Motor neuron (in vitro differentiated cells): ENCODE data around the gene PDE4B. TPM values are rescaled to one million over a fixed set of nuclear protein-coding genes. Genes with fewer than 3 reads are reported as not detected.
A peak's percentile ranks its signal among the peaks of the same experiment; 100 is the strongest.
"Not testable (repeated sequence)": the region's sequence is repeated elsewhere in the genome, so short reads cannot be mapped to it uniquely, and the experiment has no call there.

ENCODE experiments used
- ATAC-seq, 8 experiments: fragments of 200-7000 bp; cut with Tn5 transposase; replicated peaks in 6 of 8; 2 replicates each; pipeline ENCODE4 v1.8.0; 2021; ENCODE audit warnings: mild to moderate bottlenecking in 8 of 8, moderate library complexity in 8 of 8
- H3K27ac ChIP-seq, 2 donors: fragments of 250-450 bp; sonication (Bioruptor Pico); 2 replicates each; pipeline ENCODE4 v1.9.0; 2021; ENCODE audit warnings: antibody characterized with exemption in 2 of 2, mild to moderate bottlenecking in 2 of 2, moderate library complexity in 1 of 2
- H3K4me1 ChIP-seq, 2 donors: fragments of 250-450 bp; sonication (Bioruptor Pico); replicated peaks in 1 of 2; 2 replicates each; pipeline ENCODE4 v1.6.1; 2021; ENCODE audit warnings: antibody characterized with exemption in 2 of 2, mild to moderate bottlenecking in 2 of 2, moderate library complexity in 1 of 2
- H3K4me3 ChIP-seq, 5 donors: fragments of 250-450 bp; sonication (Bioruptor Pico); 2 replicates each; pipeline ENCODE4 v1.9.0; 2021; ENCODE audit warnings: antibody characterized with exemption in 5 of 5, mild to moderate bottlenecking in 5 of 5, moderate library complexity in 4 of 5
- WGBS, 10 experiments: fragments of 450-650 bp; shearing (Covaris generic); methylation state at CpG; one replicate each; pipeline ENCODE4 v1.0.0; 2022; 5-methylcytosine and 5-hydroxymethylcytosine counted together
- in situ Hi-C, 9 experiments: fragments of 400-800 bp; cut with MboI; loops; one replicate each; pipeline ENCODE4 v1.15.0; 2021; ENCODE audit warnings: low sequenced_read_pairs in 9 of 9, low pct_unique_long_range_greater_than_20kb in 2 of 9; ENCODE audit not compliant: unreplicated experiment in 9 of 9
- total RNA-seq, 8 experiments: library from RNA; unstranded; fragments of 300-600 nt; gene quantifications; 2 replicates each; pipeline versions ENCODE4 v1.2.3 to v1.2.4, GENCODE V29; 2022

The PDE4B gene
- total RNA-seq, 8 experiments from 2014 or later, result 13.9 to 63.1 (median 43.3) TPM

- H3K27ac ChIP-seq, H3K4me3 ChIP-seq, ATAC-seq, in situ Hi-C loops, H3K4me1 ChIP-seq: not testable (repeated sequence)
- 43 to 100% (median 84%) methylated on average over 1 to 2 of the region's 4 CpGs; no CpG with 5 or more reads in 4 of the 10 experiments for WGBS, 10 experiments
Measured at GRCh38 chr1:66067219-66067618, 274.5 kb downstream of the PDE4B start.

DNA sequence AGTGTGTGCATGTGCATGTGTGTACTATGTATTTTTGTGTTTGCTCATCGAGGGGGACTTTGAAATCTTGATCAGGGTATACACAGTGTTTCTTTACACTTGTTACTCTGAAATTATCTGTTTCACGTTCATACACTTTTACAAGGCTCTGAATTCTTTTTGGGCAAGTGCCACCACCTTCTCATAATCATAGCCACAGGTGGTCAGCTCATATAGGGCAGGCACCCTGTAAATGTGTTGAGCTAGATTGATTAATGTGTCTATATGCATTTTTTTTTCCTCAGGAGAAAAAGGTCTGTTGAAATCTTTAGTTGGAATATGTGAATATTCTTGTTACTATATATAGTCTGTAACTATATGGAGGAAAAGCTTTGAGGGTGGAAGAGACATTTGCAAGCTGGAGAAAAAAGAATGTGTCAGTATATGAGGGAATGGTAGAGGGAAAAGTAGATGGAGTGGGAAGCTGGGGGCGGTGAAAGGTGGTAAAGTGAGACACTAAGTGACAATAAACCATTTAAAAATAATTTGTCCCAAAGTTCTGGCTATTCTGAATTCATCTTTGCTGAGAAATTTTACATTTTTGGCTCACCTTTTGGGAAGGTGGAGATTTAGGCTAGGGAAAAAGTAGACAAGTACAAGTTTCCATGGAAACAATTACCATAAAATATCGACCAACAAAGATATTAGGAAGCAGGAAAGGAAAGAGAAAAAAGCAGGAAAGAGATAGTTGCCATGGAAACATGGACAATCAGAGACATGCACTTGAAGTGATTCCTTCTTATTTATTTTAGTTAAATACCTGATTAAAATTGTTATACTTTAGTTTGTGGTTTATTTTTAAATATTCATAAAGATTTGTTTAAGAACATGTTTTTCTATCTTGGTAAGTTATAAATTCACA is 277.5 kb downstream of the PDE4B start:
- Histone ChIP-seq H3K27ac (no peak overlapping the region), H3K4me3 (no peak overlapping the region), H3K4me1 (no peaks in the 10 kb centered on the region)
- WGBS, 10 experiments, result 0 to 92% (median 76%) methylated on average over 2 to 4 of the region's 4 CpGs
- peak in 3 of 8 experiments; percentile 86 to 91 (median 90) for ATAC-seq
- in situ Hi-C loops, result no loop called here

- 0 to 100% (median 86%) methylated on average over 1 to 2 of the region's 2 CpGs; no CpG with 5 or more reads in 1 of the 10 experiments for WGBS, 10 experiments
- peak in 1 of 8 experiments; percentile 24 for ATAC-seq
- in situ Hi-C loops, result no loop called here
- H3K4me1 ChIP-seq, result no peaks in the 10 kb centered on the region
- H3K4me3 ChIP-seq, result no peak overlapping the region
- H3K27ac ChIP-seq, result no peak overlapping the region
Measured at GRCh38 chr1:66073388-66073787, 280.7 kb downstream of the PDE4B start.

DNA sequence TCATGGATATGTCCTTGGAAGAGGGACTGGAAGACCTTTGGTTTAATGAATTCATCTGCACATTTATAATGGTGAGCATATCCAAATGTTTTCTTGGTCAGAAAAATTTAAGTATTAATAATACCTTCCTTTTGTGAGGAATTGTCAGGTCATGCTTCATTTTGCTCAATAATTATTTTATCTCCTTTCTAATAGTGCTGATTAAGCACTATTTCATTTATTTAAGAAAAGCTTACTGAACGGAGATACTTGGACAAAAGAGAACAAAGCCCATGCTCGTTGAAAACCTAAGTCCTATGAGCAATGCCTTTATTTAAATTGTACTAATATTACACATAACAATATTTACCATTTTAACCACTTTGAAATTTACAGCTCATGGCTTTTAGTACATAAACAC is 281.5 kb downstream of the PDE4B start:
- WGBS, 10 experiments, result 38 to 100% (median 83%) methylated on average over 1 to 2 of the region's 2 CpGs
- Histone ChIP-seq H3K4me1 (no peaks in the 10 kb centered on the region), H3K27ac (no peak overlapping the region), H3K4me3 (no peak overlapping the region)
- ATAC-seq, result no peak
- in situ Hi-C loops, result no loop called here

- 41 to 94% (median 88%) methylated on average over 2 to 6 of the region's 6 CpGs for WGBS, 10 experiments
- ATAC-seq, result peak in 3 of 8 experiments; percentile 60 to 81 (median 78)
- Histone ChIP-seq H3K4me3 (no peak overlapping the region), H3K4me1 (peaks cover 4 to 6% of the 10 kb centered on the region in 2 donors), H3K27ac (no peak overlapping the region)
- in situ Hi-C loops, result no loop called here
Measured at GRCh38 chr1:66078412-66078811, 285.7 kb downstream of the PDE4B start.

- peaks cover 4 to 11% of the 10 kb centered on the region in 2 donors for H3K4me1 ChIP-seq
- 14 to 100% (median 38%) methylated on average over 1 to 3 of the region's 3 CpGs for WGBS, 10 experiments
- H3K27ac ChIP-seq, result no peak overlapping the region
- no peak overlapping the region for H3K4me3 ChIP-seq
- in situ Hi-C loops, result no loop called here
- peak in 5 of 8 experiments; percentile 80 to 91 (median 86) for ATAC-seq
Measured at GRCh38 chr1:66083003-66083402, 290.3 kb downstream of the PDE4B start.

DNA sequence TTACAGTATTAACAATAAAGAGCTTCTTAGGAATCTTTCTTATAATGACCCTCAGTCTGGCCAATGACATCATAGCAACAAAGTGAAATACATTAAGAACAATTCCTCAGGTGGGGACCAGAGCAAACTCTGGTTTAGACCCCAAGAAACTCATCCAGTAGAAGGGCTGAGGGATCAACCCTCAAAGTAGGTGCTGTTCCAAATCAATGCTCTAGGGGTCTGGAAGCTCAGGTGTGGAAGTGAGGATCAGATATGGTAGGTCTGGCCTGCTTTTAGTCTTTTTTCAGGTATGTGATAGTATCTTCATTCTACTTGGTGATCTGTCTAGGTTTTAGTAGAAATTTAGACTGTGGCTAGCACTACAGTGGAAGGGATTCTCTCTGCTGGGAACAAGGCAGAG is 291.7 kb downstream of the PDE4B start:
- Histone ChIP-seq H3K27ac (no peak overlapping the region), H3K4me3 (no peak overlapping the region), H3K4me1 (peaks cover 4 to 11% of the 10 kb centered on the region in 2 donors)
- no peak for ATAC-seq
- in situ Hi-C loops, result no loop called here

DNA sequence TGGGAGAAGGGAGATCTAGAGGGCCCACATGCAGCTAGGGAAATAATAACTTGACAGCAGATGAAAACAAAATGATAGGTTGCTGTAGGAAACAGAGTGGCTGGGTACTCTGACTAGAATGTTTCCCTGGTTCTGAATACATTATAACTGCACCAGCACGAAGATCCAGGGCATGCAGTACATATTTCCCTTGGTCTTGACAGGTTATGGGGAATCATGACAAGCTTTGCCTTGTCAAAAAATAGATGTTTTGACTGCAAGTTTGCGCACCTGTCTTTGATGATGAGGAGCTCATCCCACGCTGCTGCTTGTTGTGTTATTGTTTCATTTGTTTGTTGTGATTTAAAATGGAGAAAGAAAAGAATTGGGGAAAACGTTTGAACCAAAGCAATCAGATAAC is 292.9 kb downstream of the PDE4B start:
- no peak for ATAC-seq
- Histone ChIP-seq H3K4me3 (no peak overlapping the region), H3K4me1 (peaks cover 4 to 11% of the 10 kb centered on the region in 2 donors), H3K27ac (no peak overlapping the region)
- in situ Hi-C loops, result no loop called here
- WGBS, 10 experiments, result 35 to 75% (median 59%) methylated on average over 2 to 4 of the region's 4 CpGs; no CpG with 5 or more reads in 2 of the 10 experiments

DNA sequence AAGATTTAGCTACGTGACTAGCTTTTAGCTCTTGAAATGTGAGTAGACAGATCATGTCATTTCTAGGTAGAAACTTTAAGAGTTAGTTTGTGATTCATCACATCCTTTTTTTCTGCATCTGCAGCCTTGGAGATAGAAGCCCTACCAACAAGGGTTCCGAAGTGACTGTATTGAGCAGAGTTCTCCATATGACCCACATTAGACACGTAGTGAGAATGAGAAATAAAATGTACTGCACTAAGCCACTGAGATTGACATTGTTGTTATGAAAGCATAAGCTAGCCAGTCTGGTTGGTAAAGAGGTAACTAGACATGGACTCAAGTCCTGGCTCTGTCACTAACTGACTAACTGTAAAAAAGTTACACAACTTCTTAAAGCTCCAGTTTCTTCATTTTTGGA is 296.1 kb downstream of the PDE4B start:
- ATAC-seq, result no peak
- in situ Hi-C loops, result no loop called here
- Histone ChIP-seq H3K27ac (no peak overlapping the region), H3K4me3 (no peak overlapping the region), H3K4me1 (peaks cover 8 to 9% of the 10 kb centered on the region in 2 donors)
- 11 to 88% (median 80%) methylated on average over 1 to 3 of the region's 3 CpGs for WGBS, 10 experiments

- in situ Hi-C loops, result no loop called here
- Histone ChIP-seq H3K4me1 (peaks cover 6 to 8% of the 10 kb centered on the region in 2 donors), H3K27ac (no peak overlapping the region), H3K4me3 (no peak overlapping the region)
- peak in 5 of 8 experiments; percentile 40 to 95 (median 70) for ATAC-seq
- 0 to 75% (median 23%) methylated on average over 1 to 7 of the region's 7 CpGs; no CpG with 5 or more reads in 1 of the 10 experiments for WGBS, 10 experiments
Measured at GRCh38 chr1:66090859-66091457, 298.3 kb downstream of the PDE4B start.

- 83 to 100% (median 100%) methylated on average over 1 of the region's 1 CpG; no CpG with 5 or more reads in 5 of the 10 experiments for WGBS, 10 experiments
- in situ Hi-C loops, result no loop called here
Measured at GRCh38 chr1:66095190-66095589, 302.5 kb downstream of the PDE4B start.

GRCh38 chr1:66100959-66101358 is 308.3 kb downstream of the PDE4B start:
- H3K27ac ChIP-seq, H3K4me1 ChIP-seq, H3K4me3 ChIP-seq, ATAC-seq, in situ Hi-C loops: not testable (repeated sequence)
- WGBS, 10 experiments, result 59 to 100% (median 92%) methylated on average over 1 to 3 of the region's 4 CpGs; no CpG with 5 or more reads in 6 of the 10 experiments

More at GRCh38 chr1:66095190-66095589, 302.5 kb downstream of the PDE4B start:
- no peak for ATAC-seq
- no peak overlapping the region for H3K27ac ChIP-seq
- peaks cover 6 to 8% of the 10 kb centered on the region in 2 donors for H3K4me1 ChIP-seq
- H3K4me3 ChIP-seq, result no peak overlapping the region

- in situ Hi-C loops, H3K4me3 ChIP-seq, ATAC-seq, H3K27ac ChIP-seq, H3K4me1 ChIP-seq: not testable (repeated sequence)
- 100% methylated on average over 2 of the region's 5 CpGs; no CpG with 5 or more reads in 9 of the 10 experiments for WGBS, 10 experiments
Measured at GRCh38 chr1:66104076-66104475, 311.4 kb downstream of the PDE4B start.
